K562 (cell line): ENCODE results near the gene ENKUR.

Experiments used
- LEF1 ChIP-seq: fragments of 450-650 bp; IDR thresholded peaks from 2 replicates; pipeline ENCODE4 v1.6.1; 2016; ENCODE audit warnings: mild to moderate bottlenecking
- MEIS2 ChIP-seq: fragments of 450-650 bp; IDR thresholded peaks from 2 replicates; pipeline ENCODE4 v1.6.1; 2014; ENCODE audit warnings: mild to moderate bottlenecking; ENCODE audit not compliant: partially characterized antibody
- RAD21 ChIP-seq, 2 experiments: fragments of 250-450 bp in 1 of 2; fragments of 450-650 bp in 1 of 2; sonication (Bioruptor Pico) in 1 of 2; formaldehyde crosslinking in 1 of 2; IDR thresholded peaks in 1 of 2; conservative IDR thresholded peaks in 1 of 2; 2 replicates each; pipeline versions ENCODE4 v1.4.0 to v1.8.0; 2020 to 2022; ENCODE audit warnings: mild to moderate bottlenecking in 2 of 2, moderate library complexity in 1 of 2
- SAP30 ChIP-seq: fragments of 200-600 bp; sonication (generic); IDR thresholded peaks from 2 replicates; pipeline ENCODE4 v1.6.1; 2012; ENCODE audit warnings: borderline replicate concordance, low read depth, mild to moderate bottlenecking, moderate library complexity, low read length, control low read depth, inconsistent platforms; ENCODE audit not compliant: insufficient read depth, poor library complexity, severe bottlenecking
- TARDBP ChIP-seq: fragments of 450-650 bp; IDR thresholded peaks from 2 replicates; pipeline ENCODE4 v1.6.1; 2016
- TF ChIP-seq, protein P1 (sequence below): IDR thresholded peaks from 3 replicates; pipeline ENCODE4 v1.6.1; 2011; ENCODE audit warnings: borderline replicate concordance, mild to moderate bottlenecking, moderate library complexity; ENCODE audit not compliant: insufficient read length; ENCODE audit errors: extremely low read depth
- TF ChIP-seq, protein P2 (sequence below), 3 experiments: IDR thresholded peaks in 2 of 3; conservative IDR thresholded peaks in 1 of 3; 2 replicates each; pipeline ENCODE4 v1.5.1; 2011 to 2012; ENCODE audit warnings: low read length in 3 of 3, mild to moderate bottlenecking in 3 of 3, control low read depth in 2 of 3, improper control_type of control experiment in 1 of 3, inconsistent platforms in 1 of 3, low read depth in 1 of 3, mixed read lengths in 1 of 3, moderate library complexity in 1 of 3; ENCODE audit not compliant: insufficient read depth in 2 of 3

DNA sequence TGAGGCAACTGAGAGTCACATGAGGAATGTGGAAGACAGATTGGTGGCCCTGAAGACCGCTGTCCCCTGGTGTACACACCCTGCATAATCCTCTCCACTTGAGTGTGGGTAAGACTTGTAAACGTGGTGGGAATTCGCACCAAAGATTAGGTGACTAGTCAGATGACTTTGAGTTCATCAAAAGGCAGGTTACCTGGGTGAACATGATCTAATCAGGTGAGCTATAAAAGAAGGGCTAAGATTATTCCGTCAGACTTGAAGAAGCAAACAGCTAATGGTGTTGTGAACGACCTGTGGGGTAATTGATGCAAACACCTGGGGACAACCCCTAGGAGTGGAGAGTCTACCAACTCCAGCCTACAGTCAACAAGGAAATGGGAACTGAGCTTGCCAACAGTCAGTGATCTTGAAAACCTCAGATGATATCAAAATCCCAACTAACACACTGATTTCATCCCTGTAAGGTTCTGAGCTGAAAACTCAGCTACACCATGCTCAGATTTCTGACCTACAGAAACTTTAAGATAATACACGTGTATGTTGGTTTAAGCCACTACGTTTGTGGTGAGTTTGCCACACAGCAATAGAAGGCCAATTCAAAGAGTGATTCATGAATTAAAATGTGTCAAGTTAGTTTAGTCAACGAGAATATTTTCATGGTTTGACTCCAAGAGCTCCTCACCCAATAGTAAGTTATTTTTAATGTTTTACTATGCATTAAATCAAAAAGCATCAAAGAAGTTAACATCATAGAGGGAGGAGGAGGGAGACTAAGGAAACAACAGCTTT is 80.3 kb downstream of the ENKUR start:
- TF ChIP-seq LEF1 (no peak), TARDBP (no peak), SAP30 (no peak), RAD21 (CRISPR knock-in tag; conservative IDR thresholded peaks at IDR 0.05 in 1 of 2, IDR thresholded peaks at IDR 0.05 in 1 of 2) (peak in 1 of 2 experiments; percentile 47; a peak in 2 of 4 replicates), MEIS2 (no peak)
- TF ChIP-seq, protein P1, sequence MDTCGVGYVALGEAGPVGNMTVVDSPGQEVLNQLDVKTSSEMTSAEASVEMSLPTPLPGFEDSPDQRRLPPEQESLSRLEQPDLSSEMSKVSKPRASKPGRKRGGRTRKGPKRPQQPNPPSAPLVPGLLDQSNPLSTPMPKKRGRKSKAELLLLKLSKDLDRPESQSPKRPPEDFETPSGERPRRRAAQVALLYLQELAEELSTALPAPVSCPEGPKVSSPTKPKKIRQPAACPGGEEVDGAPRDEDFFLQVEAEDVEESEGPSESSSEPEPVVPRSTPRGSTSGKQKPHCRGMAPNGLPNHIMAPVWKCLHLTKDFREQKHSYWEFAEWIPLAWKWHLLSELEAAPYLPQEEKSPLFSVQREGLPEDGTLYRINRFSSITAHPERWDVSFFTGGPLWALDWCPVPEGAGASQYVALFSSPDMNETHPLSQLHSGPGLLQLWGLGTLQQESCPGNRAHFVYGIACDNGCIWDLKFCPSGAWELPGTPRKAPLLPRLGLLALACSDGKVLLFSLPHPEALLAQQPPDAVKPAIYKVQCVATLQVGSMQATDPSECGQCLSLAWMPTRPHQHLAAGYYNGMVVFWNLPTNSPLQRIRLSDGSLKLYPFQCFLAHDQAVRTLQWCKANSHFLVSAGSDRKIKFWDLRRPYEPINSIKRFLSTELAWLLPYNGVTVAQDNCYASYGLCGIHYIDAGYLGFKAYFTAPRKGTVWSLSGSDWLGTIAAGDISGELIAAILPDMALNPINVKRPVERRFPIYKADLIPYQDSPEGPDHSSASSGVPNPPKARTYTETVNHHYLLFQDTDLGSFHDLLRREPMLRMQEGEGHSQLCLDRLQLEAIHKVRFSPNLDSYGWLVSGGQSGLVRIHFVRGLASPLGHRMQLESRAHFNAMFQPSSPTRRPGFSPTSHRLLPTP = no peak
- TF ChIP-seq, protein P2, sequence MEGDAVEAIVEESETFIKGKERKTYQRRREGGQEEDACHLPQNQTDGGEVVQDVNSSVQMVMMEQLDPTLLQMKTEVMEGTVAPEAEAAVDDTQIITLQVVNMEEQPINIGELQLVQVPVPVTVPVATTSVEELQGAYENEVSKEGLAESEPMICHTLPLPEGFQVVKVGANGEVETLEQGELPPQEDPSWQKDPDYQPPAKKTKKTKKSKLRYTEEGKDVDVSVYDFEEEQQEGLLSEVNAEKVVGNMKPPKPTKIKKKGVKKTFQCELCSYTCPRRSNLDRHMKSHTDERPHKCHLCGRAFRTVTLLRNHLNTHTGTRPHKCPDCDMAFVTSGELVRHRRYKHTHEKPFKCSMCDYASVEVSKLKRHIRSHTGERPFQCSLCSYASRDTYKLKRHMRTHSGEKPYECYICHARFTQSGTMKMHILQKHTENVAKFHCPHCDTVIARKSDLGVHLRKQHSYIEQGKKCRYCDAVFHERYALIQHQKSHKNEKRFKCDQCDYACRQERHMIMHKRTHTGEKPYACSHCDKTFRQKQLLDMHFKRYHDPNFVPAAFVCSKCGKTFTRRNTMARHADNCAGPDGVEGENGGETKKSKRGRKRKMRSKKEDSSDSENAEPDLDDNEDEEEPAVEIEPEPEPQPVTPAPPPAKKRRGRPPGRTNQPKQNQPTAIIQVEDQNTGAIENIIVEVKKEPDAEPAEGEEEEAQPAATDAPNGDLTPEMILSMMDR (IDR thresholded peaks at IDR 0.05 in 2 of 3, conservative IDR thresholded peaks at IDR 0.05 in 1 of 3; ENCODE audit: insufficient read depth in 2 of 3, low read depth in 1 of 3, low read length in 3 of 3) = peak; percentile 5 to 36 (median 21); a peak in 2 of 6 replicates
